ENCODE data around the gene OLFML2A.

OLFML2A gene

GRCh38 chr9:124861342-124862229 lies 84.7 kb downstream of the OLFML2A start, which contains the start of the genes ARPC5L and RPL35:
Gene ARPC5L, plus strand, starts transcription at chr9:124862130. Its CDS starts 7,161 bp downstream, at chr9:124869291.
Gene RPL35, minus strand, starts transcription at chr9:124861957. Its CDS starts 45 bp downstream, at chr9:124861912.
- Histone ChIP-seq H3K4me3 (ENCODE audit: low read depth, low read length, poor library complexity, severe bottlenecking) (peak within 1 kb of the TSS; percentile 96), H3K27ac (ENCODE audit: low read depth, low read length, poor library complexity, severe bottlenecking) (peak within 1 kb of the TSS; percentile 71), H3K79me2 (ENCODE audit: insufficient read depth, low read length) (peaks cover 17% of the 10 kb centered on the region), H3K36me3 (ENCODE audit: insufficient read depth, low read length) (peaks cover 50% of the 10 kb centered on the region), H3F3A (ENCODE audit: insufficient read depth, low read length) (0 out of 2 replicates have a peak, but pooled peaks cover 10% of the 10 kb centered on the region), H3K4me2 (ENCODE audit: low read length) (peak within 1 kb of the TSS; percentile 95), H3K9me2 (ENCODE audit: low read depth, low read length) (no peaks in the 10 kb centered on the region), H3K4me1 (ENCODE audit: insufficient read depth, low read length, severe bottlenecking) (peaks cover 45% of the 10 kb centered on the region), H4K20me1 (ENCODE audit: insufficient read depth, low read length) (no peaks in the 10 kb centered on the region), H3K27me3 (ENCODE audit: insufficient read depth, low read length) (no peaks in the 10 kb centered on the region), H3K9me3 (ENCODE audit: low read length) (no peaks in the 10 kb centered on the region), H3K9ac (ENCODE audit: low read length) (peak within 1 kb of the TSS; percentile 95), H2AFZ (ENCODE audit: low read length) (no peak within 1 kb of the TSS)
- TF ChIP-seq, protein P1, sequence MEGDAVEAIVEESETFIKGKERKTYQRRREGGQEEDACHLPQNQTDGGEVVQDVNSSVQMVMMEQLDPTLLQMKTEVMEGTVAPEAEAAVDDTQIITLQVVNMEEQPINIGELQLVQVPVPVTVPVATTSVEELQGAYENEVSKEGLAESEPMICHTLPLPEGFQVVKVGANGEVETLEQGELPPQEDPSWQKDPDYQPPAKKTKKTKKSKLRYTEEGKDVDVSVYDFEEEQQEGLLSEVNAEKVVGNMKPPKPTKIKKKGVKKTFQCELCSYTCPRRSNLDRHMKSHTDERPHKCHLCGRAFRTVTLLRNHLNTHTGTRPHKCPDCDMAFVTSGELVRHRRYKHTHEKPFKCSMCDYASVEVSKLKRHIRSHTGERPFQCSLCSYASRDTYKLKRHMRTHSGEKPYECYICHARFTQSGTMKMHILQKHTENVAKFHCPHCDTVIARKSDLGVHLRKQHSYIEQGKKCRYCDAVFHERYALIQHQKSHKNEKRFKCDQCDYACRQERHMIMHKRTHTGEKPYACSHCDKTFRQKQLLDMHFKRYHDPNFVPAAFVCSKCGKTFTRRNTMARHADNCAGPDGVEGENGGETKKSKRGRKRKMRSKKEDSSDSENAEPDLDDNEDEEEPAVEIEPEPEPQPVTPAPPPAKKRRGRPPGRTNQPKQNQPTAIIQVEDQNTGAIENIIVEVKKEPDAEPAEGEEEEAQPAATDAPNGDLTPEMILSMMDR (IDR thresholded peaks at IDR 0.05; ENCODE audit: low read length) = peak; percentile 30; the same call in 1 of the 2 replicates
- no peak for TF ChIP-seq EZH2 (IDR thresholded peaks at IDR 0.05; ENCODE audit: borderline replicate concordance, low read length)

DNA sequence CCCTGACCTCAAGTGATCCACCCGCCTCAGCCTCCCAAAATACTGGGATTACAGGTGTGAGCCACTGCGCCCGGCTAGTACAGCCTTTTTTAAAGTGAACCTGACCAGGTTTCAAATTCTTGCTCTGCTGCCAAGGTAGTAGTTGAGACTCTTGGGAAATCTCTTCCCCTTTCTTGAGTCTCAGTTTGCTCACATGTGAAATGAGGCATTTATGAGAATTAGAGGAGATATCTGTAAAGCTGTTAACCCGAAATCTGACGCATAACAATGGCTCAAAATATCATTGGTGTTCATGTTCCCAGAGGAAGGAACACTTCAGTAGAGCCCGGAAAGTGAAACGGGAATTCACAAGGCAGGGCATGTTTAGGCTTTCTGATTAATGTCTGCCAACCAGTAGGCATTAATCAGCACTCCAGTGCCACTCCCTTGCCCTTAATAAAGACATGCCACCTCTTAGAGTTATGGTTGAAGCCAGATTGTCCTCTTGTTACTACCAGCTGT lies 86.5 kb downstream of the OLFML2A start:
- Histone ChIP-seq H3K27me3 (ENCODE audit: insufficient read depth, low read length) (no peaks in the 10 kb centered on the region), H2AFZ (ENCODE audit: low read length) (no peak overlapping the region), H4K20me1 (ENCODE audit: insufficient read depth, low read length) (no peaks in the 10 kb centered on the region), H3F3A (ENCODE audit: insufficient read depth, low read length) (0 out of 2 replicates have a peak, but pooled peaks cover 10% of the 10 kb centered on the region), H3K4me1 (ENCODE audit: insufficient read depth, low read length, severe bottlenecking) (peaks cover 53% of the 10 kb centered on the region), H3K36me3 (ENCODE audit: insufficient read depth, low read length) (peaks cover 32% of the 10 kb centered on the region), H3K9me2 (ENCODE audit: low read depth, low read length) (no peaks in the 10 kb centered on the region), H3K4me2 (ENCODE audit: low read length) (peak overlapping the region; percentile 13; the same call in 1 of the 2 replicates), H3K4me3 (ENCODE audit: low read depth, low read length, poor library complexity, severe bottlenecking) (no peak overlapping the region), H3K79me2 (ENCODE audit: insufficient read depth, low read length) (peaks cover 23% of the 10 kb centered on the region), H3K9ac (ENCODE audit: low read length) (no peak overlapping the region), H3K9me3 (ENCODE audit: low read length) (no peaks in the 10 kb centered on the region), H3K27ac (ENCODE audit: low read depth, low read length, poor library complexity, severe bottlenecking) (peak overlapping the region; percentile 42)
- TF ChIP-seq, protein P1 (IDR thresholded peaks at IDR 0.05; ENCODE audit: low read length) = no peak
- TF ChIP-seq EZH2 (IDR thresholded peaks at IDR 0.05; ENCODE audit: borderline replicate concordance, low read length) = no peak

Data from OCI-LY1 (cell line).